WTC11 (cell line): ENCODE measurements around the gene C3orf70.

Experiments
- ATF2 ChIP-seq: sonication (generic); formaldehyde crosslinking; IDR thresholded peaks from 2 replicates; pipeline ENCODE4 v1.8.1; 2022; ENCODE audit warnings: low read depth, missing genetic modification reagents, borderline replicate concordance
- CTCF ChIP-seq: fragments of 200-600 bp; IDR thresholded peaks from 2 replicates; pipeline ENCODE4 v1.8.0; 2022; ENCODE audit warnings: antibody characterized with exemption
- HMGXB4 ChIP-seq: sonication (generic); formaldehyde crosslinking; IDR thresholded peaks from 2 replicates; pipeline ENCODE4 v1.8.1; 2023; ENCODE audit warnings: mild to moderate bottlenecking, moderate library complexity, missing genetic modification reagents
- IRF1 ChIP-seq: sonication (generic); formaldehyde crosslinking; IDR thresholded peaks from 2 replicates; pipeline ENCODE4 v1.8.0; 2023; ENCODE audit warnings: missing genetic modification reagents
- SP1 ChIP-seq: sonication (generic); formaldehyde crosslinking; conservative IDR thresholded peaks from 2 replicates; pipeline ENCODE4 v1.8.1; 2022; ENCODE audit warnings: missing genetic modification reagents
- ZNF263 ChIP-seq: sonication (generic); formaldehyde crosslinking; IDR thresholded peaks from 2 replicates; pipeline ENCODE4 v1.8.1; 2022; ENCODE audit warnings: low read depth, mild to moderate bottlenecking, moderate library complexity, missing genetic modification reagents

GRCh38 chr3:185153861-185154629 is 1.2 kb upstream of the C3orf70 start:
- TF ChIP-seq ATF2 (CRISPR knock-in tag) = no peak
- TF ChIP-seq ZNF263 = no peak
- no peak for TF ChIP-seq CTCF
- TF ChIP-seq SP1 = no peak
- TF ChIP-seq IRF1 (CRISPR knock-in tag) = no peak
- TF ChIP-seq HMGXB4 (CRISPR knock-in tag) = no peak
